IPS-NIHi11 (cell line): ENCODE data around the gene KSR2.
"Not testable (repeated sequence)": the region's sequence is repeated elsewhere in the genome, so short reads cannot be mapped to it uniquely, and the experiment has no call there.

Source experiments
- DNase-seq: peaks from one replicate; pipeline ENCODE4 v3.0.0; 2012; ENCODE audit warnings: mixed read lengths, low spot score

The KSR2 gene

GRCh38 chr12:117968826-117969659 is at the start of gene KSR2:
Gene KSR2, minus strand, starts transcription at chr12:117968990. Its CDS starts 735 bp downstream, at chr12:117968255.
- peak; percentile 97 for DNase-seq

GRCh38 chr12:118017926-118018325 is 49.1 kb upstream of the KSR2 start:
- no peak for DNase-seq

DNA sequence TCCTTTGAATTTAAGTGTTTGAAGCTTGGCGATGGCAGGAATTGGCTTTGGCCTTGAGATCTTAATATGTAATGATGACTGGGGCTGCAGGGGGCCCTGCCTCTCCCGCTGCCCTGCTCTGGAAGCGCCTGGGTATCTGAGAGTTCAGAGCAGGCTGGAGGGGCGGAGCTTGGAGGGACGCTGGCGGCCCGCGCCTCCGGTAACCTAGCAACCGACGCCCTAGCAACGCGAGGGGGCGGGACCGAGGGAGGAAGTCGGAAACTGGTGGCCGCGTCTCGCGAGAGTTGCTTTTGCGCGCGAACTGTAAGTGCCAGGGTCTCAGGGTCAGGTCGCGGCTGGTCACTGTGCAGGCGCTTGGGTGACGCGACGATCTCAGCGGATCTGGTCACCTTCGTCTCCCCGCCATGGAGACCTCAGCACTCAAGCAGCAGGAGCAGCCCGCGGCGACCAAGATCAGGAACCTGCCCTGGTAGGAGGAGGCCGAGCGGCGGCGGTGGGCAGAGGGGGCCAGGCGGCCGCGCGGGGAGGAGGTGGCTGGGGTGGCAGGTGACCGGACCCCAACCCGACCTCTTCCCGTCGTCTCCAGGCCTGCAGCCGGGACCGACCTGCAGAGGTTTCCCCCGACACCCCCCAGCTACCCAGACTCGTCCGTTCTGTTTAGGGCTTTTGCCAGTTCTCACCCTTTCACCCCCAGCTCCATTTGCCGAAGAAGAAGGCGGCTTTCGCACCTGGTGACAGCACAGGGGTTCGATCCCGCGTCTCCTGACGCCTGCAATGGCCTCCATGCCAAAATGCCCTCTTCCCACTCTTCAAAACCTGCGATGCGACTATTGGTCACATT is 47.9 kb upstream of the KSR2 start, which contains the start of gene RFC5:
RFC5 (plus strand) TSS at position 280 of the 841 bp plus-strand sequence; CDS start at position 405, 125 bp downstream.
- DNase-seq = peak; percentile 99

GRCh38 chr12:118015944-118016343 is 47.2 kb upstream of the KSR2 start:
- DNase-seq = no peak

- no peak for DNase-seq
Observed at GRCh38 chr12:118015306-118015705, 46.5 kb upstream of the KSR2 start.

DNA sequence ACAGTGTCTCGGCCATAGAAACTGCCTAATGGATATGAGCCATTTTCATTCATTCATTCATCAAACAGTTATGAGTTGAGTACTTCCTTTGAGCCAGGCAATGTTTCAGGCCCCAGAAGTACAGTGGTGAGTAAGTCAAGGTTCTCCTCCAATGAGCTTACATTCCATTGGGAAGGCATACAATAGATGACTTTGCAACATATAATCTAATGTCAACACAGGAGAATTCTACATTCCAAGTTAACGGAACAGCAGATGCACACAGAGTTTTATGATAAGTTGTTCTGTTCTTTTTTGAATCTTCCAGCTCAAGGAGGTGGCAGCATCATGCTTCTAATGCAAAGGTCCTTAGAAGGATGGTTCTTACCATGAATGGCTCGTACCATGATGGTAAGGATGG is 44.5 kb upstream of the KSR2 start:
- DNase-seq = no peak

GRCh38 chr12:118011961-118012360 is 43.2 kb upstream of the KSR2 start:
- no peak for DNase-seq

DNA sequence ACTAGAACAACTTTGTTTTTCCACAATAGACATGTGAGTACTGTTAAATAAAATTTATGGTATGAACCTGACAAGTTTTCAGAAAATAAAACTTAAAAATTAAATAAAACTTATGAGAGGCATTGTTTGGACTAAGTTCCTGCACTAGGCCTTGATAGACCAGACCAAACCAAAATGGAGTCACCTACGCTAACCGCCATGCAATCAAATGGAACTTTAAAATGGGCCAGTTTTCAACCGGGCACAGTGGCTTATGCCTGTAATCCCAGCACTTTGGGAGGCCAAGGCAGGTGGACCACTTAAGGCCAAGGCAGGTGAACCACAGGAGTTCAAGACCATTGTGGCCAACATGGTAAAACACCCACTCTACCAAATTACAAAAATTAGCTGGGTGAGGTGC is 42.6 kb upstream of the KSR2 start:
- no peak for DNase-seq

DNA sequence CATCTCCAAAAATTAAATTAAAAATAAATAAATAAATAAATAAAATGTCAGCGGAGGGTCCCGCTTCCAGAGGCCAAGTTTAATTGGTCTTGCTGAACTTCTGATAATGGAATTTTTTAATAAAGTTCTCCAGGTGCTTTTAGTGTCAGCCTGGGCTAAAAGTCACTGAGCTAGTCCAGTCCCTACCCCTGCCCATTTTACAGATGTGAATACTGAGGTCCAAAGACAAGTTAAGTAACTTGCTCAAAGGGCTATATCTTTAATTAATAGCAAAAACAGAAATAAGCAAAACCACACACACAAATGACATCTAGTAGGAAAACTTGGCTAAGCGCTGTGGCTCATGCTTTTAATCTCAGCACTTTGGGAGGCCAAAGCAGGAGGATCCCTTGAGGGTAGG is 42.1 kb upstream of the KSR2 start:
- no peak for DNase-seq

DNA sequence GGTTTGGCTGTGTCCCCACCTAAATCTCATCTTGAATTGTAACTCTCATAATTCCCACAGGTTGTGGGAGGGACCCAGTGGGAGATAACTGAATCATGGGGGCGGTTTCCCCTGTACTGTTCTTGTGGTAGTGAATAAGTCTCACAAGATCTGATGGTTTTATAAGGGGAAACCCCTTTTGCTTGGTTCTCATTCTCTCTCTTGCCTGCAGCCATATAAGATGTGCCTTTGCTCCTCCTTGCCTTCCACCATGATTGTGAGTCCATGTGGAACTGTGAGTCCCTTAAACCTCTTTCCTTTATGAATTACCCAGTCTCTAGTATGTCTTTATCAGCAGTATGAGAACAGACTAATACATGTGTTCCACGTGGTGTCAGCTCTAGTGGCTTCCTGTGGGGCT is 31.0 kb upstream of the KSR2 start:
- not testable (repeated sequence) for DNase-seq

GRCh38 chr12:117998719-117999118 is 29.9 kb upstream of the KSR2 start:
- DNase-seq = no peak

DNA sequence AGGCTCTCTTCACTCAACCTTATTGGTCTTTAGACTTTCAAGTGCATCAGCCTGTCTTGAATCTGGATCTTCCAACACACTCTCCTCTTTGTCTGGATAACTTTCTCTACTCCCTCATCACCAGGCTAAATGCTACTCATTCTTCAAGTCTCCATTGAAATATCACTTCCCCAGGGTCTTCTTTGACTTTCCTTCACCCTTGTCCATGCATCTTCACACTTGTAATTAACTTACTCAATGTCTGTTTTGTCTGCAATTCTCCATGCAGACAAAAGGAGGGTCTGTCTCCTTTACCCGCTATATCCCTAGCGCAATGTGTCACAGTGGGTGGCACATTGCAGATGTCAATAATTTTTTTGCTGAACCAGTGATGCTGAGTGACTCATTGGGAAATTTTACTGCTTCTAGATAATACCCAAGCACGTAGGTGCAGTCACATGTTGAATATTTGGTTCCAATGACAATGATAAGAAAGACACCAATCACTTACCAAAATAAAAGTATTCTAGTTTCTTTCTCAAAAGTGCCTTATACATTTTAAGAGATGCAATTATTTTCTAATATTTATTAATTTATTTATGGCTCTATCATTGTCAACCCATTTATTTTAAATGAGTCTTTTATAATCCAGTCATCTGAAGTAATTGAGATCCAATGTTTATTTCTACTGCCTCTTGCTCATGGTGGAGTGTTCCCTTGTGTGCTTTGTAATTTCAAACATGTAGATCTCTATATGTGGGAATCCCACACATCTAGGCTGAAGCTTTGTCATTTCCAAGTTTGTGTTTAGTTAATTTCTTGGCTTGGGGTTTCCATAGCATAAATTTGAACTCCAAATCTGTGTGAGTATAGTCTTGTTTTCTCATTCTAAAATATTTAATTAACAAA is 26.0 kb upstream of the KSR2 start:
- DNase-seq = no peak

DNA sequence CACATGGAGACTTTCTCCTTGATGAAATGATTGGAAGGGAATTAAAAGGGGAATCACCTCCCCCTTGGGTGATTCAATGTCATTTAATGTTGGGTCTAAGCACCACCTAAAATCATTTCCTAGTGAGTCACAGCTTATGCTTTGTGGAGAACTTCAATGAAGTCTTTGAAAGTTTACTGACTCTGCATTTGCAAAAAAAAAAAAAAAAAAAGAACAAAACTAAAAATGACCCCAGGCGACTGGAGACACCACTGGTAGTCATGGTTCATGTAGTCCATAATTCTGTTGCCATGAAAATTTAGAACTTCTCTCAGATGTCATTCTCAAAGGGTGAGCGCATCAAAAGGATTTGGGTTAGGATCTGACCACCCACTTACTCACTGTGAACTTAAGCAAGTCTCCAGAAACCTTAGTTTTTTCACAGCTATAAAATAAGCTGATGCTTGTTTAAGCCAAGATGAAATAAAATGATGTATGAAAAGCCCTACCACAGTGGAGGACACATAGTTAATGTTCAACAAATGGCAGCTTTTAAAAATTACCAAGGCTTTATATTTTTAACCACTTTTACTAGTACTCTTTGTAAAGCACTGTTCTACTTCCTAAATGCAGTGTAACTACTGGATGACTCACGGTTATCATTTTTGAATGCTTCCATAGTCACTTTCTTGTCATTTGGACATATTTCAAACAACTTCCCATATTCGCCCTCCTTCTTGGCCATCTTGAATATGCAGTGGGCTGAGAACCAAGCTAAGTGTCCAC is 18.1 kb upstream of the KSR2 start:
- no peak for DNase-seq

GRCh38 chr12:117985182-117985581 is 16.4 kb upstream of the KSR2 start:
- DNase-seq = no peak

- DNase-seq = no peak
Observed at GRCh38 chr12:117981267-117981666, 12.5 kb upstream of the KSR2 start.

DNA sequence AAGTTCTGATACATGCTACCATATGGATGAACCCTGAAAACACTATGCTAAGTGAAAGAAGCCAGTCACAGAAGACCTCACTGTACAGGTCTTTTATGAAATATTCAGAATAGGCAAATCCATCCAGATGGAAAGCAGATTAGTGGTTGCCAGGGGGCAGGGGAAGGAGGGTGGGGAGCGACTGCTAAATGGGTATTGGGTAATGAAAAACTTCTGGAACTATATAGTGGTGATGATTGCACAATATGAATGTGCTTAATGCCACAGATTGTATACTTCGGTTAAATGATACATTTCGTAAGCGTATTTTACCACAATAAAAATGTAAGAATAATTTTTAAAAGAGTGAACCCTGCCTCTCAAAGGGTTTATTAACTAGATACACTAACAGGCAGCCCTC is 11.8 kb upstream of the KSR2 start:
- DNase-seq = no peak

GRCh38 chr12:117977373-117977772 is 8.6 kb upstream of the KSR2 start:
- no peak for DNase-seq

- no peak for DNase-seq
Observed at GRCh38 chr12:117975006-117975405, 6.2 kb upstream of the KSR2 start.

DNA sequence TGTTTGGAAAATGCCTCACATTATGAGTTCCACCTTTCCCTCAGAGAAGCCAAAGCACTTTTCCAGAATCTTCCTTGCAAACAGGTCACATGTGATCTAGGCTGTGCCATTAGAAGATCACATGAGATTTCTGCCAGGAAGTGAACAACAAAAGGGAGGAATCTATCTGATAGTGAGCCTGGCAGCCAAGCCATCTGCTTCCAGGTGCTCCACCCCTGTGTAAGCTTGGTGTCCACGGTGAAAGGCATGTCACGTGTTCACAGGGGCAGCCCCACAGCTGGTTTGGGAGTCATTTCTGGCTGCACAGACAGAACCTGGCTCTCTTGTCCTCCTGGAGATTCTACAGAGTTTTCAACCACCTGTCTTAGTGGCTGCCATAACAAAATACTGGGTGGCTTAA is 3.5 kb upstream of the KSR2 start:
- DNase-seq = no peak

DNA sequence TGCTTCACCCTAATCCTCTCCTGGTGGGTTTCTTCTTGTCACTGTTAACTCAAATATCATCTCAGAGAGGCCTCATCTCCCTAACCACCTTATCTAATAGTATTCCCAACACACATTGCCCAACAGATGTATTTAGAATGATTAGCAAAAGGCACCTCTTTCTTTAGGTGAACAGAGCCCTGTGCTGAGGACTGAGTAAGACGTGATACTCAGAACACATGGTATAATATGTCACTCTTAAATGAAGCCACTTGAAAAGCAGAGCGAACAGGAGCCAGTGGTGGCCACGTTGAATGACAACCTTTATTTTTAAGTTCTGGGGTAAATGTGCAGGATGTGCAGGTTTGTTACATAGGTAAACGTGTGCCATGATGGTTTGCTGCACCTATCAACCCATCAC is 1.5 kb upstream of the KSR2 start:
- DNase-seq = no peak

DNA sequence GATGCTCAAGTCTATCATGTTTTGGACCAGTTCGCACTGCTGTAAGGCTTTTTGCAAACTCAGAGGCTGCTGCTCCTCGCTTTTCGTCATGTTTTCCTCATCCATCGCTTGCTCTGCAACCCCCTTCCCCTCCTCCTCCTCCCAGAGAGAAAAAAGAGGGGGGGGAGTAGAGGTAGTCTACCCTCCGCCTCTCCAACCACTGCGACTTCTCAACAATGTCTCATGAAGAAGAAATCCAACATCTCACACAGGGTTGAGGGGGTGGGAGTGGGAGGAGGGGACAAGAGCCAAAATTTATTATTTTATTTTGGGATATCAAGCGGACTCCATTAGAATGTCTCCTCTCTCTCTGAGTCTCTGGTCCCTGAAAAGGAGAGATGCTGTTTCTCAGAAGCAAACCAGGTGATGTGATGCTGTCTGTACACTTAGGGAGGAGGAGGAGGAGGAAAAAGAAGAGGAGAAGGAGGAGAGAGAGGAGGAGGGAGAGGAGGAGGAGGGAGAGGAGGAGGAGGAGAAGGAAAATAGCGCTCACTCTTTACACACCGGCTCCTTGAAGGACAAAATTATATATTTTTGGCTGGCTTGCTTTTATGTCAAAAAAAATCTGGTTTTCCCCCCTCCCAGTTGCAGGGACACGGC is 520 bp downstream of the KSR2 start:
- no peak for DNase-seq
